ENCODE results near the gene TLR8.
"Not testable (repeated sequence)": the region's sequence is repeated elsewhere in the genome, so short reads cannot be mapped to it uniquely, and the experiment has no call there.

TLR8 gene

DNA sequence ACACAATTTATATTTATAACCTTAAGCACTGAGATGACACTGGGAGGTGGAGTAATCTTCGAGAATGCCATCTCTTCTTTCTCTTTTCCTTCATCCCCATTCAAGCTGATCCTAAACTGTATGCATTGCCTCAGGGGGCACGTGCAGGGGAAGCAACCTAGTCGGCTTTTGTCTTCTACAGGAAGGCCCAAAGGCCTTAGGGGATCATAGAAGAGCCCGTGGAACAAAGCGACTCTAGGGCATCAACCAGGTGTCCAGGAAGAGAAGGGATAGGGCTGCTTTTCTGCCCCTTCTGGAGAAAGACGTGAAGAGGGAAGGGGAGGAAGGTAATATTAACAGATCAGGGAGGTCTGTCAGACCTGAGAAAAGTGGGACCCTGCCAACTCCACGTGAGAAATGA, 6.9 kb upstream of the TLR8 start:
- no peak for DNase-seq

DNA sequence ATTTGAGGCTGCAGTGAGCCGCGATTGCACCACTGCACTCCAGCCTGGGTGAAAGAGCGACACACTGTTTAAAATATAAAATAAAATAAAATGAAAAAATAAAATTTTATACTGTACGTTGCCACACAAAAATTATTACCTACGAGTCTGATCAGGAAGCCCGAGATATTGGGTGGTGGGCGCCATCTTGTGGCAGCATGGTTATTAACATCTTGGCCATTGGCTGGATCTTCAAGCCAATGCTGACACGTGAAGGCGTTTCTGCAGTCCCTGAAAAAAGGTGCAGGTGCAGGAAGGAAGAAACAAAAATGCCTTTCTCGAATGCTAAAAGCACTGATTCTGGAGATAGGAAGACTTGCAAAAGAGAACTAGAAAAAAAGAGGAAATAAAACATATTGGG, 4.9 kb upstream of the TLR8 start:
- peak; percentile 70 to 74 for DNase-seq

DNA sequence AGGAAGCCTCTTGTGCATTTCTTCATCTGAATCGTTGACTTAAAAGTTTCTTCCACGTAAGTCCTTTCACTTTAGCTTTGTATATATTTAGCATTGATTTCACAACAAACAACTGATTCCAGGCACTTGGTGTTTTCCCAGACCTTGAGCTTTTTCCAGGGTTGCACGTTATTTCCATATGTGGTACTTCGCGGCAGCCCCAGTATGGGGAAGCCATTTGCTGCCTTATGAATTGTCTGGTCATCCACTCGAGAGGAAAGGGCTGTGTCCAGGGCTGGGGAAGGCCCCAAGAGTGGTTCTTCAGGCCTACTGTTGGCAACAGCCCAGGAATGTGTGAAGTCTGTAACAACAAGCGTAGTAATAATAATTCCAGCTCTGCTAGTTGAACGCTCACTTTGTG, 2.8 kb upstream of the TLR8 start:
- DNase-seq: no peak

DNA sequence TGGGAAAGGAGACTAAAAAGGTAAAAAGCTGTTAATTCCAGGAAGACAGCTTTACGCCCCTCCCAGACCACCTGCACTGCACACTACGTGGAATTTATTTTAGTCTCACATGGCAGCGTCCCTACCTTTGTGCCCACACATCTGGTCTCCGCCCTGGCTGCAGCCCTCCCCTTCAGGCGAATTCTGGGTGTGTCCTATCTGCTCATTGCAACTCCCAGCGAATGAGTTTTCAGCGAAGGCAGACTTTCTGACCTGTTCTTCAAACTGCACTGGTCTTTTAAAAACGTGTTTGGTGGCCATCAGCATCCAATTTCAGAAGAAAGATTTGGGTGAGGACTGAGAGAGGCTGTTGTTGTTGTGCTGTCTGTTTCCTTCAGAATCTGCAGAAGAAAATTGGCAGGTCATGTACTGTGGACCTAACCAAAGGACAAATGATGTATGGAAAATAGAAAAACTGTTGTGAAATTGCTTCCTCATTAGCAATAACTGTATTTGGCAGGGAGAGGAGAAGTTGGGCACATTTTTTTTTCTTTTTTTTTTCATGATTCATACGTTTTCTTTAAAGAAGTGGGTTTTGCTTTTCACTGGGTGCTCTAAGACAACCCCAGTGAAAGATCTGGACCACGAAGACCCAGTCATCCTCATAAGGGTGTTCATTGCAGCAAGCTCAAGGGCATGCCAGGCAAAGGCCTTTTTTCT, 4.2 kb downstream of the TLR8 start:
- DNase-seq: no peak

DNA sequence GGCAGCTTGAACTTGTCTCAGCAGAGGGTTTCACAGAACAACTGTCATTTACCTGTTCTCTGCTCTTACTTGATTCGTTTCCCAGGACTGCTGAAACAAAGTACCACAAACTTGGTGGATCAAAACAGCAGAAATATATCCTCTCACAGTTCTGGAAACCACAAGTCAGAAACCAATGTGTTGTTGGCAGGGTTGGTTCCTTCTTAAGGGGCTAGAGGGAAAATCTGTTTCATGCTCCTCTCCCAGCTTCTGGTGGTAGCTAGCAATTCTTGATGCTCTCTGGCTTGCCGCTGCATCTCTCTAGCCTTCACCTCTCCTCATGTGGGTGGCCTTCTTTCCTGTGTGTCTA, 4.7 kb downstream of the TLR8 start:
- DNase-seq: no peak

DNA sequence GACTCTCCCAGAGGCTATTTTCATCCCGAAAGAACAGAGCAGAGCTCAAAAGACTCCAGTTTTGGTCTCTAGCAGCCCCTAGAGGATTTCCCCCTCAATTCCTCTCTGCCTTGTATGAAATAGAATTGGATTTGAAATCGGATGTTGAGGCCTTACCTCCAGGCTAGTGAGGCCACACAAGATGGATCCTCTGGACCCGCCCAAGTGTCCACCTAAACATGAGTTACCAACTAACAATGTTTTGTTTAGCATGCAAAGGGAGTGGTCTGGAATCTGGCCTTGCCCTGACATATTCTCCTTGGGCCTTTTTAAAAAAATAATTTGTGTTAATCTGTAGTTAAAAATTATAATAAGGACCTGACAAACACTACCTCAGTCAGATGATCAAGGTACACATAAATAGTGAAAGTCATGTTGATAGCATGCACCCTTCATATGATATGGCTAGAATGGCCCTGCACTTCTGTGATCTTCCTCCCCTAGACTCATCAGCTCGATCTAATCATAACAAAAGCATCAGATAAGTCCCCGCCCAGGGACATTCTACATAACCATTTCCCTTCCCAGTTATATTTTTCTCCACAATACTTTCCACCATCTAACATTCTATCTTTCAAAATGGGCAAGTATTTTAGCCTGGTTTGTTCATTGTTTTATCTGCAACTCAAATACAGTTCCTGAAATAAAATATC, 6.5 kb downstream of the TLR8 start:
- no peak for DNase-seq

DNA sequence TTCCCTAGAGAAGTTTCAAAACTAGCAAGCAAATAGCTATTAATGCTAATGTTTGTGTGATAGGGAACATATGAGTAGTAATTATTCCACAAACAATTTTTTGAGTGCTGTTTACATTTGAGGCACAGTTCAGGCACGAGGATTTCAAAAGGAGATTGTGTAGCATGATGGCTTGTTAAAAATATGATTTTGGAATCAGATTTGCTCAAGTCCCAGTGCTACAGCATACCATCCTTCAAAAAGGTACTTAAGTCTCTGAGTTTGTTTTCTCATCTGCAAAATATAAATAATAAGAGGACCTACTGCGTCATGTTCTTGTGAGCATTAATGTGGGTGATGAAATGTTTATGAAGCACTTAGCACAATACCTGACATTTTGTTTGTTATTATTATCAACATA, 11.3 kb downstream of the TLR8 start:
- DNase-seq: no peak

DNA sequence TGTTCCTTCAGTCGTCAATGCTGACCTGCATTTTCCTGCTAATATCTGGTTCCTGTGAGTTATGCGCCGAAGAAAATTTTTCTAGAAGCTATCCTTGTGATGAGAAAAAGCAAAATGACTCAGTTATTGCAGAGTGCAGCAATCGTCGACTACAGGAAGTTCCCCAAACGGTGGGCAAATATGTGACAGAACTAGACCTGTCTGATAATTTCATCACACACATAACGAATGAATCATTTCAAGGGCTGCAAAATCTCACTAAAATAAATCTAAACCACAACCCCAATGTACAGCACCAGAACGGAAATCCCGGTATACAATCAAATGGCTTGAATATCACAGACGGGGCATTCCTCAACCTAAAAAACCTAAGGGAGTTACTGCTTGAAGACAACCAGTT, 12.6 kb downstream of the TLR8 start:
- no peak for DNase-seq

DNA sequence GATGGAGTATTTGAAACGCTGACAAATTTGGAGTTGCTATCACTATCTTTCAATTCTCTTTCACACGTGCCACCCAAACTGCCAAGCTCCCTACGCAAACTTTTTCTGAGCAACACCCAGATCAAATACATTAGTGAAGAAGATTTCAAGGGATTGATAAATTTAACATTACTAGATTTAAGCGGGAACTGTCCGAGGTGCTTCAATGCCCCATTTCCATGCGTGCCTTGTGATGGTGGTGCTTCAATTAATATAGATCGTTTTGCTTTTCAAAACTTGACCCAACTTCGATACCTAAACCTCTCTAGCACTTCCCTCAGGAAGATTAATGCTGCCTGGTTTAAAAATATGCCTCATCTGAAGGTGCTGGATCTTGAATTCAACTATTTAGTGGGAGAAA, 13.2 kb downstream of the TLR8 start:
- DNase-seq: no peak

DNA sequence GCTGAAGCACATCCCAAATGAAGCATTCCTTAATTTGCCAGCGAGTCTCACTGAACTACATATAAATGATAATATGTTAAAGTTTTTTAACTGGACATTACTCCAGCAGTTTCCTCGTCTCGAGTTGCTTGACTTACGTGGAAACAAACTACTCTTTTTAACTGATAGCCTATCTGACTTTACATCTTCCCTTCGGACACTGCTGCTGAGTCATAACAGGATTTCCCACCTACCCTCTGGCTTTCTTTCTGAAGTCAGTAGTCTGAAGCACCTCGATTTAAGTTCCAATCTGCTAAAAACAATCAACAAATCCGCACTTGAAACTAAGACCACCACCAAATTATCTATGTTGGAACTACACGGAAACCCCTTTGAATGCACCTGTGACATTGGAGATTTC, 14.6 kb downstream of the TLR8 start:
- DNase-seq: no peak

DNA sequence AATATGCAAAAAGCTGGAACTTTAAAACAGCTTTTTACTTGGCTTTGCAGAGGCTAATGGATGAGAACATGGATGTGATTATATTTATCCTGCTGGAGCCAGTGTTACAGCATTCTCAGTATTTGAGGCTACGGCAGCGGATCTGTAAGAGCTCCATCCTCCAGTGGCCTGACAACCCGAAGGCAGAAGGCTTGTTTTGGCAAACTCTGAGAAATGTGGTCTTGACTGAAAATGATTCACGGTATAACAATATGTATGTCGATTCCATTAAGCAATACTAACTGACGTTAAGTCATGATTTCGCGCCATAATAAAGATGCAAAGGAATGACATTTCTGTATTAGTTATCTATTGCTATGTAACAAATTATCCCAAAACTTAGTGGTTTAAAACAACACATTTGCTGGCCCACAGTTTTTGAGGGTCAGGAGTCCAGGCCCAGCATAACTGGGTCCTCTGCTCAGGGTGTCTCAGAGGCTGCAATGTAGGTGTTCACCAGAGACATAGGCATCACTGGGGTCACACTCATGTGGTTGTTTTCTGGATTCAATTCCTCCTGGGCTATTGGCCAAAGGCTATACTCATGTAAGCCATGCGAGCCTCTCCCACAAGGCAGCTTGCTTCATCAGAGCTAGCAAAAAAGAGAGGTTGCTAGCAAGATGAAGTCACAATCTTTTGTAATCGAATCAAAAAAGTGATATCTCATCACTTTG, 15.6 kb downstream of the TLR8 start:
- no peak for DNase-seq

DNA sequence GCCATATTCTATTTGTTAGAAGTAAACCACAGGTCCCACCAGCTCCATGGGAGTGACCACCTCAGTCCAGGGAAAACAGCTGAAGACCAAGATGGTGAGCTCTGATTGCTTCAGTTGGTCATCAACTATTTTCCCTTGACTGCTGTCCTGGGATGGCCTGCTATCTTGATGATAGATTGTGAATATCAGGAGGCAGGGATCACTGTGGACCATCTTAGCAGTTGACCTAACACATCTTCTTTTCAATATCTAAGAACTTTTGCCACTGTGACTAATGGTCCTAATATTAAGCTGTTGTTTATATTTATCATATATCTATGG, 16.1 kb downstream of the TLR8 start:
- DNase-seq: no peak

DNA sequence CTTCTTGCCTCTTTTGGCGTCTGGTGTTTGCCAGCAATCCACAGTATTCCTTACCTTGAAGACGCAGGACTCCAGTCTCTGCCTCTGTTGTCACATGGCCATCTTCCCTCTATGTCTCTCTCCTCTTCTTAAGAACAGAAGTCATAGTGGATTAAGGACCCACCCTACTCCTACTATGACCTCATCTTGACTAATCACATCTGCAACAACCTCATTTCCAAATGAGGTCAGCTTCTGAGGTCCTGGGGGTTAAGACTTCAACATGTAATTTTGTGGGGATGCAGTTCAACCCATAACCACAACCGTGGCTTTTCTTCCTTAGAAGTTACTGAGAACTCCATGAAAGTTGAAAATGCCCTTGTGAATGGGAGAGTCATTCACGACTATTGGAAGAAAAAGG, 23.3 kb downstream of the TLR8 start:
- no peak for DNase-seq

DNA sequence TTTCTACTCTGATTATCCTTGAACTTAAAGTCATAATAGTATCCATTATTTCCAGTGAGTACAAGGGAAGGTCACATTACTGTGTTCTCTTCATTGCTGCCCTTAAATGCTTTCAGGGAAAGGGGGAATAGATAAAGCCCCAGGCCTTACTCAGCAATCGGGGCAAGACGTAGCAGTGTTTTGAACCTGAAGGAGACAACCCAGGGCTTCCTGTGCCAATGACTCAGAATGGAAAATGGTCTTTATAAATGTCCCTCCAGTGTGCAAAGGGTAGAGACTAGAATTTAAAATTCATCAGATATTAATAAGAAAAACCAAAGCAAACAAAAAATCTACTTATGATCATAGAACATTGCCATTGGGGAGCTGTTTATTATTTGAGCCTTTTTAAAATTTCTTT, 23.7 kb downstream of the TLR8 start:
- no peak for DNase-seq

DNA sequence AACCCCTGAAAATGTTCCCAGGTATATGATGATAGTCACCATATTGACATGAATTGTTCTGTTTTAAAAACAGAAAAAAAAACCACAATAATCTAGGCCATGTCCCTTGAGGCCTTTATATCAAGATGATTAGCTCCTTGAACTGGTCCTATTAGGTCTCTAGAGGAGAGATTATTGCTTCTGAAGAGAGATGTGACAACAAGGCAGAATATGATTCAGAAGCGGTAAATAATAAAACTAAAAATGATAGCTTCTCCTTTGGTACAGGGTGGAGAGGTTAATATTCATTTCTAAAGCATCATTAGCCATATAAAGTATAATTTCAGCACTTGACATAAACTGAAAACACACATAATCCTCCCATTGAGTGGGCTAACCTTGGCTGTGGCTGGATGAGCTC, 25.8 kb downstream of the TLR8 start:
- no peak for DNase-seq

DNA sequence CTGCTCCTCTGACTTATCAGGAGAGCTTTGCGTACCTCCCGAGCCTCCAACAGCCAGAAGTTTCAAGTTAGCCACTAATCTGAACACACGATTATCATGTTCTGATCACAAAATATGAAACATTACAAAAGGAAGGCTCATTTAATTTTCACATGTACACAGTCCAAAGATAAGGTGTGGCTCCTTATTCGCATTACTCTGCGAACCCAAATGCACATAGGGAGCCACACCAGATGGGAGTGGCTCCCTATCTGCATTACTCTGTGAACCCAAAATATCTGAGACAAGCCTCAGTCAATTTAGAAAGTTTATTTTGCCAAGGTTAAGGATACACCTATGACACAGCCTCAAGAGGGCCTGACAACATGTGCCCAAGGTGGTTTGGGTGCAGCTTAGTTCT, 28.4 kb downstream of the TLR8 start:
- DNase-seq: no peak

DNA sequence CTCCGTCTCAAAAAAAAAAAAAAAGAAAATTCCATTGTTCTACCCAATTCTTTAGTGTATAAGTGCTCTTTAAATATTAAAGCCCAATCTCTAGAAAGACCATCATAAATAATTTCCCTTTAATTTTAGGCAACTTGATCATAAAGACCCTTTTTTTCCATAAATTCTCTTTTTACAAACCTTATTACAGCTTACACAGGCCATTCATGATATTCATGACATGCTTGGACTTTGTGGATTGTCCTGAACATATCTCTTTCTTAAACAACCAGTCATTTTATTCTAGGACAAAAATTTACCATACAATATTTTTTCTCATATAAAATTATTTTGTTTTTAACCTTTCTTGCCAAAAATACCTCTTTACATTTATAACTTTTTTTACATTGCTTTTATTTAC, 30.5 kb downstream of the TLR8 start:
- no peak for DNase-seq

DNA sequence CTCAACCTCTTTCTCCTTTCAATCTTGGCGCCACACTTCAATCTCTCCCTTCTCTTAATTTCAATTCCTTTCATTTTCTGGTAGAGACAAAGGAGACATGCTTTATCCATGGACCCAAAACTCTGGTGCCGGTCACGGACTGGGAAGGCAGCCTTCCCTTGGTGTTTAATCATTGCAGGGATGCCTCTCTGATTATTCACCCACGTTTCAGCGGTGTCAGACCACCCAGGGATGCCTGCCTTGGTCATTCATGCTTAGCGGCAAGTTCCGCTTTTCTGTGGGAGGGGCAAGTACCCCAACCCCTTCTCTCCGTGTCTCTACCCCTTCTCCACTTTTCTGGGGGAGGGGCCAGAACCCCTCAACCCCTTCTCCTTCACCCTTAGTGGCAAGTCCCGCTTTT, 34.1 kb downstream of the TLR8 start:
- DNase-seq: not testable (repeated sequence)

DNA sequence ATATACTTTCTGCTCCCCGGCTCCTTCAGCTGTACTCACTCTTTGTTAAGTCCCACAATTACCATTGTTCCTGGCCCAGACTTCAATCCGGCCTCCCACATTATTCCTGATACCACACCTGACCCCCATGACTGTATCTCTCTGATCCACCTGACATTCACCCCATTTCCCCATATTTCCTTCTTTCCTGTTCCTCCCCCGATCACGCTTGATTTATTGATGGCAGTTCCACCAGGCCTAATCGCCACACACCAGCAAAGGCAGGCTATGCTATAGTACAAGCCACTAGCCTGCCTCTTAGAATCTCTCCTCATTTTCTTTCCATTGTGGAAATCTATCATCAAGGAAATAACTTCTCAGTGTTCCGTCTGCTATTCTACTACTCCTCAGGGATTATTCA, 37.2 kb downstream of the TLR8 start:
- not testable (repeated sequence) for DNase-seq

DNA sequence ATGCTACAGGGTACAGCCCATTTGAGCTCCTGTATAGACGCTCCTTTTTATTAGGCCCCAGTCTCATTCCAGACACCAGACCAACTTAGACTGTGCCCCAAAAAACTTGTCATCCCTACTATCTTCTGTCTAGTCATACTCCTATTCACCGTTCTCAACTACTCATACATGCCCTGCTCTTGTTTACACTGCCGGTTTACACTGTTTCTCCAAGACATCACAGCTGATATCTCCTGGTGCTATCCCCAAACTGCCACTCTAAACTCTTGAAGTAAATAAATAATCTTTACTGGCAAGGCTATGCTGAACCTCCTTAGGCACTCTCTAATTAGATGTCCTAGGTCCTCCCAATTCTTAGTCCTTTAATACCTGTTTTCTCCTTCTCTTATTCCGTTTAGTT, 38.0 kb downstream of the TLR8 start:
- not testable (repeated sequence) for DNase-seq

DNA sequence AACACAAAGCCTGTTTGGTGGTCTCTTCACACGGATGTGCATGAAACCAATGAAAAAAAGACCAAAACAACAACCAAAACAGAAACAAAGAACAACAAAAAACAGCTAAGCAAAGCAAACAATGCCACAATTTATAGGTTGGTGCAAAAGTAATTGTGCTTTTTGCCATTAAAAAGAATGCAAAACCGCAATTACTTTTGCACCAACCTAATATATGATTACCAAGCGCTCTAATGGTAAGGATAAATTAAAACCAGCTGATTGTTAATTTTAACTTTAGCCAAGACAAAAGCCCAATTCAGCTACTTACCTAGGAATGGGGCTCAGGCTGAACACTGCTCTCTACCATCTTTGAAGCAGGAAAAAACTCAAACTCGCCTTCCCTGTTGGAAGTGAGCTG, 39.1 kb downstream of the TLR8 start:
- no peak for DNase-seq

DNA sequence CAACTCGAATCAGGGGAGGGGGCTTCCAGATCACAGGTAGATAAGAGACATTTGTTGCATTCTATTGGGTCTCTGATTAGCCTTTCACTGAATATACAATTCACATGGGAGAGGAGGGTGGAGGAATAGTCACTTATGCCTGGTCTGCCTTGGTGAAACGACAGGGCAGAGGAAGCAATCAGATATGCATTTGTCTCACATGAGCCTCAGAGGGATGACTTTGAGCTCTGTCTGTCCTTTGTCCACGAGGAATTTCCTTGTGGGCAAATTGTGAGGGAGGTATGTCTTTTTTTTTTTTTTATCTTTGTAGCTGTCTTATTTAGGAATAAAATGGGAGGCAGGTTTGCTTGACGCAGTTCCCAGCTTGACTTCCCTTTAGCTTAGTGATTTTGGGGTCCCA, 40.0 kb downstream of the TLR8 start:
- no peak for DNase-seq

DNA sequence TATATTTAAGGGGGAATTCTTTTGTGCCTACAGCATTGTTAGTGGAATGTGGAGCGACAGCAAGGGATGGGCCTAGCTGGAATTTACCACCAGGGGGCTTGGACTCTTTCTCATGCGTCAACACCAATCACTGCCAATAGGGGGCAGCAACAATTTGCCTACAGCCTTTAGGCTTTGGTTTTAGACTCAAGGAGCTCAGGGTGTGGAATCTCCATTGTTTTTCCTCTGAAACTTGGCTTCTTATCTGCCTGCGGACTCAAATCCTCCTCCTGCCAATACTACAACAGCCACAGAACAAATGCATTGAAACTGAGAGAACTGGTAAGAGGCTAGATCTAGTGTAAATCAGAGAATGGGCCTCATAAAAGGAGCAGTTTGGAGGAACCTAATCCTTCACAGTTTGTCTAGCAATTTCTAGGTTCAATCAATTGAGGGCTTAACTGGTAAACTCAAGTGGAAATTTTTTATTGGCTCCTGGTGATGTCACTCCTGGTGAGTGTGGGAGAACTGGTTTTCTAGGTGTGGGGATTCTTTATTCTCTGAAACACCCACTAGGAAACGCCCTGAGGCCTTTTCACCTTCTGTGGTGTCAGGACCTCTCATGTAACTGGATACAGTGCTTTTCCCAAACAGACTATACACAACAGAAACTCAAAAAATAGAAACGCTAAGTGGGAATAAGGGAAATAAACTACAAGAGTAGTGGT, 40.6 kb downstream of the TLR8 start:
- peak; percentile 74 to 83 for DNase-seq
